Upper lobe of left lung (tissue), 6 donors: ENCODE measurements around the gene NRIP3. TPM values are rescaled to one million over a fixed set of nuclear protein-coding genes. Genes with fewer than 3 reads are reported as not detected.

Experiments
- ATAC-seq, 2 donors: fragments of 200-7000 bp; cut with Tn5 transposase; one replicate each; pipeline ENCODE4 v1.9.1; 2022; ENCODE audit warnings: mild to moderate bottlenecking in 2 of 2, moderate library complexity in 2 of 2; ENCODE audit not compliant: low FRiP score in 2 of 2
- DNase-seq, 2 donors: peaks; one replicate each; pipeline ENCODE4 v3.0.0-alpha.2; 2019 to 2020
- H3K27ac ChIP-seq, 4 donors: fragments of 200-600 bp; sonication (generic); one replicate each; pipeline ENCODE4 v1.5.1; 2016 to 2019
- H3K27me3 ChIP-seq, 4 donors: fragments of 200-600 bp; sonication (generic); one replicate each; pipeline ENCODE4 v1.5.1; 2017 to 2019
- H3K36me3 ChIP-seq, 4 donors: fragments of 200-600 bp; sonication (generic); one replicate each; pipeline ENCODE4 v1.5.1; 2016 to 2019
- H3K4me1 ChIP-seq, 4 donors: fragments of 200-600 bp; sonication (generic); one replicate each; pipeline ENCODE4 v1.5.1; 2018 to 2019
- H3K4me3 ChIP-seq, 4 donors: fragments of 200-600 bp; sonication (generic); one replicate each; pipeline ENCODE4 v1.5.1; 2017 to 2019; ENCODE audit warnings: mild to moderate bottlenecking in 2 of 4, moderate library complexity in 1 of 4
- H3K9me3 ChIP-seq, 4 donors: fragments of 200-600 bp; sonication (generic); one replicate each; pipeline ENCODE4 v1.5.1; 2018 to 2019
- CTCF ChIP-seq, 6 experiments: fragments of 450-650 bp in 4 of 6; fragments of 200-600 bp in 2 of 6; sonication (generic) in 2 of 6; IDR thresholded peaks; one replicate each; pipeline ENCODE4 v1.5.1; 2016 to 2019; ENCODE audit warnings: antibody characterized with exemption in 6 of 6
- EP300 ChIP-seq, 4 donors: sonication (generic); formaldehyde crosslinking; IDR thresholded peaks; one replicate each; pipeline ENCODE4 v1.5.1; 2017; ENCODE audit warnings: antibody characterized with exemption in 4 of 4, control low read depth in 2 of 4
- POLR2A ChIP-seq, 4 donors: fragments of 450-650 bp; IDR thresholded peaks; one replicate each; pipeline ENCODE4 v1.5.1; 2016 to 2017; ENCODE audit warnings: antibody characterized with exemption in 4 of 4, mild to moderate bottlenecking in 2 of 4
- POLR2AphosphoS5 ChIP-seq, 2 donors: sonication (generic); formaldehyde crosslinking; IDR thresholded peaks; one replicate each; pipeline ENCODE4 v1.5.1; 2017; ENCODE audit warnings: antibody characterized with exemption in 2 of 2
- WGBS, 2 donors: methylation state at CpG; one replicate each; pipeline ENCODE4 v1.1.5; 2017 to 2018; 5-methylcytosine and 5-hydroxymethylcytosine counted together
- total RNA-seq, 6 donors: library from RNA; depleted of rRNA in 4 of 6; stranded (reverse); fragments of >200 nt in 4 of 6; gene quantifications; one replicate each; pipeline versions ENCODE4 v1.1.0 to v1.2.1, GENCODE V29; 2016 to 2021
- donor health status: DM: no; HTN: no; CAD: no; lungs with moderate emphysema.
- donor health status: DM: no; HTN: yes; CAD: no; lungs with severe emphysema.

Gene NRIP3
- total RNA-seq, 6 donors from 2014 or later, result under 0.01 to 5.5 (median 0.87) TPM

DNA sequence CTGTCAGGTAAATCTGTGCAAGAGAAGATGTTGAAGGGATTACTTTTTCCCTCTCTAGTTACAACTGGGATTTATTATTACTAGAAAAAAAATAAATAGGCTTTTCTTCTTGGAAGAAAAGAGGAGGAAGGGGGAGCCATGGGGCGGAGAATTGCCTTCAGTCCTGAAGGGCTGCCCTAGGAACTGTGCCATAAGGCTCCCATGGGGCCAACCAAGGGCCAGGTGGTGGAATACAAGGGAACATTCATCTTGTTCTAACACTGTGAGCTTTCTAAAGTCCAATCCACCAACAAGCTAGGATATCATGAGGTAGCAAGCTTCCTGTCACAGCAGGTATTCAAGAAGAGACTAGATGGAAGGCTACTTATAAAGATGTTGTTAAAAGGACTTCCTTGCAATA lies 24.8 kb upstream of the NRIP3 start:
- no peak overlapping the region for H3K4me3 ChIP-seq
- peaks cover 0 to 5% (median 0%) of the 10 kb centered on the region in 4 donors for H3K4me1 ChIP-seq
- TF ChIP-seq POLR2AphosphoS5 (IDR thresholded peaks at IDR 0.05), result no peak
- no peak for TF ChIP-seq POLR2A (IDR thresholded peaks at IDR 0.05)
- no peak for TF ChIP-seq EP300 (IDR thresholded peaks at IDR 0.05)
- no peak for TF ChIP-seq CTCF (IDR thresholded peaks at IDR 0.05)
- no peaks in the 10 kb centered on the region for H3K36me3 ChIP-seq
- H3K27ac ChIP-seq, result no peak overlapping the region
- H3K9me3 ChIP-seq, result no peaks in the 10 kb centered on the region
- DNase-seq (no peak), ATAC-seq (no peak)
- H3K27me3 ChIP-seq, result no peaks in the 10 kb centered on the region
- WGBS, 2 donors, result 89 to 100% methylated on average over 1 of the region's 1 CpG

- TF ChIP-seq EP300 (IDR thresholded peaks at IDR 0.05), result no peak
- TF ChIP-seq POLR2AphosphoS5 (IDR thresholded peaks at IDR 0.05), result no peak
- TF ChIP-seq CTCF (IDR thresholded peaks at IDR 0.05), result no peak
- no peak for TF ChIP-seq POLR2A (IDR thresholded peaks at IDR 0.05)
- no peak for DNase-seq
- H3K9me3 ChIP-seq, result no peaks in the 10 kb centered on the region
- H3K4me1 ChIP-seq, result peaks cover 0 to 6% (median 0%) of the 10 kb centered on the region in 4 donors
- ATAC-seq, result no peak
- WGBS, 2 donors, result 79 to 82% methylated on average over 9 of the region's 9 CpGs
- H3K27ac ChIP-seq, result no peak overlapping the region
- H3K4me3 ChIP-seq, result no peak overlapping the region
- H3K27me3 ChIP-seq, result no peaks in the 10 kb centered on the region
- no peaks in the 10 kb centered on the region for H3K36me3 ChIP-seq
Measured at GRCh38 chr11:9025101-9025850, 21.5 kb upstream of the NRIP3 start.

- Histone ChIP-seq H3K4me3 (no peak overlapping the region), H3K27ac (no peak overlapping the region), H3K27me3 (no peaks in the 10 kb centered on the region), H3K4me1 (peaks cover 0 to 6% (median under 1%) of the 10 kb centered on the region in 4 donors), H3K9me3 (no peaks in the 10 kb centered on the region), H3K36me3 (no peaks in the 10 kb centered on the region)
- WGBS, 2 donors, result 81 to 83% methylated on average over 9 of the region's 9 CpGs
- ATAC-seq, result no peak
- DNase-seq, result no peak
- TF ChIP-seq POLR2AphosphoS5 (IDR thresholded peaks at IDR 0.05), result no peak
- TF ChIP-seq EP300 (IDR thresholded peaks at IDR 0.05), result no peak
- no peak for TF ChIP-seq POLR2A (IDR thresholded peaks at IDR 0.05)
- TF ChIP-seq CTCF (IDR thresholded peaks at IDR 0.05), result no peak
Measured at GRCh38 chr11:9022961-9023680, 19.3 kb upstream of the NRIP3 start.

- H3K4me3 ChIP-seq, result no peak overlapping the region
- 69 to 71% methylated on average over 7 to 8 of the region's 8 CpGs for WGBS, 2 donors
- no peaks in the 10 kb centered on the region for H3K9me3 ChIP-seq
- no peaks in the 10 kb centered on the region for H3K27me3 ChIP-seq
- no peaks in the 10 kb centered on the region for H3K36me3 ChIP-seq
- DNase-seq (no peak), ATAC-seq (no peak)
- TF ChIP-seq POLR2AphosphoS5 (IDR thresholded peaks at IDR 0.05) (no peak), POLR2A (IDR thresholded peaks at IDR 0.05) (no peak)
- H3K4me1 ChIP-seq, result peaks cover 11 to 23% (median 17%) of the 10 kb centered on the region in 4 donors
- H3K27ac ChIP-seq, result no peak overlapping the region
Measured at GRCh38 chr11:9020916-9021315, 17.1 kb upstream of the NRIP3 start.

GRCh38 chr11:9019861-9020260 lies 16.1 kb upstream of the NRIP3 start:
- Histone ChIP-seq H3K36me3 (no peaks in the 10 kb centered on the region), H3K9me3 (no peaks in the 10 kb centered on the region), H3K27me3 (no peaks in the 10 kb centered on the region), H3K4me1 (peaks cover 13 to 28% (median 20%) of the 10 kb centered on the region in 4 donors), H3K27ac (no peak overlapping the region), H3K4me3 (no peak overlapping the region)
- DNase-seq (no peak), ATAC-seq (no peak)
- TF ChIP-seq EP300 (IDR thresholded peaks at IDR 0.05) (no peak), CTCF (IDR thresholded peaks at IDR 0.05) (no peak), POLR2A (IDR thresholded peaks at IDR 0.05) (no peak), POLR2AphosphoS5 (IDR thresholded peaks at IDR 0.05) (no peak)
- 94 to 97% methylated on average over 4 to 6 of the region's 6 CpGs for WGBS, 2 donors
